GM23248 (cell line): ENCODE results near the gene FLCN. TPM values are rescaled to one million over a fixed set of nuclear protein-coding genes. Genes with fewer than 3 reads are reported as not detected.

Experiments used
- DNase-seq: peaks from one replicate; pipeline ENCODE4 v3.0.0-alpha.2; 2015
- H2AFZ ChIP-seq: fragments of 200-600 bp; sonication (generic); 2 replicates; pipeline ENCODE4 v1.6.1; 2016; ENCODE audit warnings: antibody characterized with exemption
- H3F3A ChIP-seq: fragments of 200-600 bp; sonication (generic); 2 replicates; pipeline ENCODE4 v1.6.1; 2016; ENCODE audit warnings: mild to moderate bottlenecking, antibody characterized with exemption, mixed run types; ENCODE audit not compliant: insufficient read depth
- H3K27ac ChIP-seq: fragments of 200-600 bp; sonication (generic); 2 replicates; pipeline ENCODE4 v1.5.1; 2016; ENCODE audit warnings: mild to moderate bottlenecking
- H3K27me3 ChIP-seq: fragments of 200-600 bp; sonication (generic); replicated peaks from 2 replicates; pipeline ENCODE4 v1.6.1; 2016; ENCODE audit warnings: mild to moderate bottlenecking; ENCODE audit not compliant: insufficient read depth
- H3K36me3 ChIP-seq: fragments of 200-600 bp; sonication (generic); 2 replicates; pipeline ENCODE4 v1.6.1; 2016; ENCODE audit warnings: low read depth, mild to moderate bottlenecking
- H3K4me1 ChIP-seq: fragments of 200-600 bp; sonication (generic); 2 replicates; pipeline ENCODE4 v1.6.1; 2016; ENCODE audit warnings: mild to moderate bottlenecking; ENCODE audit not compliant: insufficient read depth
- H3K4me2 ChIP-seq: fragments of 200-600 bp; sonication (generic); one replicate; pipeline ENCODE4 v1.6.1; 2016; ENCODE audit warnings: mild to moderate bottlenecking; ENCODE audit not compliant: unreplicated experiment
- H3K4me3 ChIP-seq: fragments of 200-600 bp; sonication (generic); 2 replicates; pipeline ENCODE4 v1.5.1; 2016; ENCODE audit warnings: mild to moderate bottlenecking
- H3K79me2 ChIP-seq: fragments of 200-600 bp; sonication (generic); 2 replicates; pipeline ENCODE4 v1.6.1; 2016; ENCODE audit warnings: mild to moderate bottlenecking; ENCODE audit not compliant: insufficient read depth
- H3K9ac ChIP-seq: fragments of 200-600 bp; sonication (generic); 2 replicates; pipeline ENCODE4 v1.6.1; 2016; ENCODE audit warnings: mild to moderate bottlenecking
- H3K9me2 ChIP-seq: fragments of 200-600 bp; sonication (generic); 2 replicates; pipeline ENCODE4 v1.6.1; 2016; ENCODE audit warnings: mixed run types, mild to moderate bottlenecking, moderate library complexity; ENCODE audit not compliant: insufficient read depth
- H3K9me3 ChIP-seq: fragments of 200-600 bp; sonication (generic); one replicate; pipeline ENCODE4 v1.6.1; 2017; ENCODE audit warnings: low read depth
- H4K20me1 ChIP-seq: fragments of 200-600 bp; sonication (generic); 2 replicates; pipeline ENCODE4 v1.6.0; 2016; ENCODE audit not compliant: insufficient read depth
- EZH2 ChIP-seq: fragments of 200-600 bp; sonication (generic); IDR thresholded peaks from 2 replicates; pipeline ENCODE4 v1.6.1; 2018; ENCODE audit warnings: antibody characterized with exemption, mild to moderate bottlenecking; ENCODE audit not compliant: insufficient read depth, poor library complexity, severe bottlenecking
- EZH2phosphoT487 ChIP-seq: fragments of 200-600 bp; sonication (generic); IDR thresholded peaks from 2 replicates; pipeline ENCODE4 v1.6.1; 2018; ENCODE audit warnings: antibody characterized with exemption, moderate library complexity, mild to moderate bottlenecking, low read depth; ENCODE audit not compliant: insufficient read depth
- WGBS, 2 experiments: methylation state at CpG; one replicate each; pipeline ENCODE4 v1.1.6; 2015 to 2017; ENCODE audit warnings: low lambda C conversion rate in 2 of 2, low coverage in 1 of 2; ENCODE audit errors: missing lambda C conversion rate in 2 of 2; 5-methylcytosine and 5-hydroxymethylcytosine counted together
- in situ Hi-C: fragments of 300-500 bp; cut with MboI; formaldehyde crosslinking; loops from 2 replicates; pipeline ENCODE4 v1.15.0; 2020
- polyA plus RNA-seq: library from polyadenylated mRNA; unstranded; fragments of >200 nt; fragmentation: Nextera tagmentation; extraction: Ambion mirVana; gene quantifications from 2 replicates; pipeline ENCODE4 v1.2.1, GENCODE V29; 2016
- total RNA-seq: library from RNA; depleted of rRNA; stranded (reverse); fragments of >200 nt; shearing (Covaris generic); gene quantifications from 2 replicates; pipeline ENCODE4 v1.2.3, GENCODE V29; 2014

FLCN gene
- total and polyA plus RNA-seq, 2 experiments from 2014 or later: 10.0 to 21.5 TPM

GRCh38 chr17:17171186-17171585 lies 65.8 kb downstream of the FLCN start:
- H3K4me1 ChIP-seq: no peaks in the 10 kb centered on the region
- in situ Hi-C loops: no loop called here
- no peak overlapping the region for H3K27ac ChIP-seq
- no peak for DNase-seq
- no peak overlapping the region for H2AFZ ChIP-seq
- TF ChIP-seq EZH2: no peak
- H3K9ac ChIP-seq: no peak overlapping the region
- no peaks in the 10 kb centered on the region for H3K27me3 ChIP-seq
- H3K79me2 ChIP-seq: peaks cover 27% of the 10 kb centered on the region
- H4K20me1 ChIP-seq: no peaks in the 10 kb centered on the region
- no peaks in the 10 kb centered on the region for H3K9me2 ChIP-seq
- no peak overlapping the region for H3K4me3 ChIP-seq
- H3K36me3 ChIP-seq: peaks cover 42% of the 10 kb centered on the region
- WGBS, 2 experiments: 97 to 98% methylated on average over 7 of the region's 7 CpGs
- H3F3A ChIP-seq: no peaks in the 10 kb centered on the region
- no peak overlapping the region for H3K4me2 ChIP-seq
- no peaks in the 10 kb centered on the region for H3K9me3 ChIP-seq

DNA sequence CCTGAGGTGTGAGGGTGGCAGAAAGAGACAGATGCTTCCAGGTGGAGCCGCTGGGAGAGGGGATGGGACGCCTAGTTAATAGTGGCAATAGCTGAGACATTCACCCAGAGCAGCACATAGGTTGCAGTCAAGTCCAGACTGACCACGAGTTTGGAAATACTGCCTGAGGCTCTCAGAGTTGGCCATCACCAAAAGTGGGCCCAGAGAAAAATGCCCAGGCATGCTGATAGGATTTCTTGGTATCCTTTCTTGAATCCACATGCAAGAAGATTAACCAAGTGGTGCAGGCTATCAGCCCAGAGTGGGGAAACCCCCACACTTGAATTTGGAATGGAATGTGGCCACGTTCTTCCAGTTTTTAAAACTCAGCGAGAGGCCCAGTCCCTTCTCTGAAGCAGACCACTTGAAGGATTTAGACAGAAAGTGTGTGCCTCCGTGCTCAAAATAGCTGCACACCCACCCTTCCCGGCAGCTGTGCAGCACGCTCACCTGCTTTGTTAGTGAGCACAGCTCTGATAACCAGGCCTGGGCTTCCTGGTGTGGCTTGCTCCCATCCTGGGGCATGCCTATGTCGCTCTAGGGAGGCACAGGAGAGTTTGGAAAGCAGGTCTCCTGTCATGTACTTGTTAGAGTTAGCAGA lies 66.5 kb downstream of the FLCN start:
- Histone ChIP-seq H3K4me3 (no peak overlapping the region), H3K9me3 (no peaks in the 10 kb centered on the region), H3K27me3 (no peaks in the 10 kb centered on the region), H3K4me1 (no peaks in the 10 kb centered on the region), H3F3A (no peaks in the 10 kb centered on the region), H3K36me3 (peaks cover 42% of the 10 kb centered on the region), H3K9me2 (no peaks in the 10 kb centered on the region), H3K4me2 (no peak overlapping the region), H4K20me1 (no peaks in the 10 kb centered on the region), H3K79me2 (peaks cover 27% of the 10 kb centered on the region), H3K27ac (no peak overlapping the region), H3K9ac (no peak overlapping the region), H2AFZ (no peak overlapping the region)
- in situ Hi-C loops: no loop called here
- TF ChIP-seq EZH2phosphoT487 (no peak), EZH2 (no peak)
- peak; percentile 31 for DNase-seq
- 90% methylated on average over 9 of the region's 9 CpGs for WGBS, 2 experiments

DNA sequence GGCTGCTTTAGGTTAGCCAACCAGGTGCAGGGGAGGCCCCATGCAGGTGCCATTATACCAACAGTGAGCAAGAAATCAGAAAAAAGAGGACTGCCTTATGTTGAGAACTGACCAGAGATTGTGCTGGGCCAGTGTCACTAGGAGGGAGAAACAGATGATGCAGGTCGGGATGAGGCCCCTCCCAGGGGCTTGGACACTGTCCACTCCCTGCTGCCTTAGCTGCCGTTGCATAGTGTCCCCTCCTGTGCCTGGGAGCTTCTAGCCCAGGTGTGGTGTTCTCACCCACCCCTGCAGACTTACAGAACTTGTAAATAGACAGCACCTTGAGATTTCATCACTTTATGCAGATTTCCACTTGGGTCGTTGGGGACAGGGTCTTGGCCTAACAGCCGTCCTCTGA lies 67.6 kb downstream of the FLCN start:
- Histone ChIP-seq H3K27me3 (no peaks in the 10 kb centered on the region), H3K9me2 (no peaks in the 10 kb centered on the region), H3K4me2 (no peak overlapping the region), H3K79me2 (peaks cover 27% of the 10 kb centered on the region), H3K9me3 (no peaks in the 10 kb centered on the region), H3K4me1 (no peaks in the 10 kb centered on the region), H3K36me3 (peaks cover 36% of the 10 kb centered on the region), H3F3A (no peaks in the 10 kb centered on the region), H3K4me3 (no peak overlapping the region), H4K20me1 (no peaks in the 10 kb centered on the region), H3K27ac (no peak overlapping the region), H2AFZ (no peak overlapping the region), H3K9ac (no peak overlapping the region)
- no peak for DNase-seq
- no peak for TF ChIP-seq EZH2phosphoT487
- no peak for TF ChIP-seq EZH2
- in situ Hi-C loops: no loop called here
- 72 to 80% methylated on average over 4 of the region's 4 CpGs for WGBS, 2 experiments

- no peaks in the 10 kb centered on the region for H3K9me3 ChIP-seq
- H3F3A ChIP-seq: no peaks in the 10 kb centered on the region
- no peaks in the 10 kb centered on the region for H3K9me2 ChIP-seq
- WGBS, 2 experiments: 90 to 94% methylated on average over 5 of the region's 5 CpGs
- in situ Hi-C loops: no loop called here
- H3K27ac ChIP-seq: no peak overlapping the region
- no peaks in the 10 kb centered on the region for H3K27me3 ChIP-seq
- H3K36me3 ChIP-seq: peaks cover 35% of the 10 kb centered on the region; the same call in 1 of the 2 replicates
- H4K20me1 ChIP-seq: no peaks in the 10 kb centered on the region
- no peak for DNase-seq
- no peak overlapping the region for H3K4me3 ChIP-seq
- H3K4me2 ChIP-seq: no peak overlapping the region
- no peak overlapping the region for H2AFZ ChIP-seq
- TF ChIP-seq EZH2phosphoT487 (no peak), EZH2 (no peak)
- H3K4me1 ChIP-seq: no peaks in the 10 kb centered on the region
- H3K9ac ChIP-seq: no peak overlapping the region
- H3K79me2 ChIP-seq: peaks cover 30% of the 10 kb centered on the region
Observed at GRCh38 chr17:17168401-17168800, 68.6 kb downstream of the FLCN start.

GRCh38 chr17:17167986-17168385 lies 69.0 kb downstream of the FLCN start:
- Histone ChIP-seq H3K4me3 (no peak overlapping the region), H3K79me2 (peaks cover 30% of the 10 kb centered on the region), H3K36me3 (peaks cover 35% of the 10 kb centered on the region; the same call in 1 of the 2 replicates), H4K20me1 (no peaks in the 10 kb centered on the region), H2AFZ (no peak overlapping the region), H3K9me2 (no peaks in the 10 kb centered on the region), H3F3A (no peaks in the 10 kb centered on the region), H3K4me2 (no peak overlapping the region), H3K4me1 (no peaks in the 10 kb centered on the region), H3K9ac (no peak overlapping the region), H3K9me3 (no peaks in the 10 kb centered on the region), H3K27me3 (no peaks in the 10 kb centered on the region), H3K27ac (no peak overlapping the region)
- WGBS, 2 experiments: 90 to 91% methylated on average over 9 to 10 of the region's 10 CpGs
- TF ChIP-seq EZH2 (no peak), EZH2phosphoT487 (no peak)
- no peak for DNase-seq
- in situ Hi-C loops: no loop called here
